ENCODE data around the gene RNF133.
"Not testable (repeated sequence)": the region's sequence is repeated elsewhere in the genome, so short reads cannot be mapped to it uniquely, and the experiment has no call there.

The RNF133 gene

GRCh38 chr7:122689346-122690109, 9.4 kb downstream of the RNF133 start:
- DNase-seq (ENCODE audit: low read depth): no peak

- DNase-seq (ENCODE audit: low read depth): no peak
These were observed 10.4 kb downstream of the RNF133 start for GRCh38 chr7:122688400-122688998.

- no peak for DNase-seq (ENCODE audit: low read depth)
These were observed 12.5 kb downstream of the RNF133 start for GRCh38 chr7:122686360-122686878.

- DNase-seq (ENCODE audit: low read depth): no peak
These were observed 14.4 kb downstream of the RNF133 start for GRCh38 chr7:122684504-122684903.

GRCh38 chr7:122682815-122683550, 15.9 kb downstream of the RNF133 start:
- DNase-seq (ENCODE audit: low read depth): no peak

- DNase-seq (ENCODE audit: low read depth): not testable (repeated sequence)
These were observed 17.7 kb downstream of the RNF133 start for GRCh38 chr7:122681186-122681585.

GRCh38 chr7:122679813-122680212, 19.1 kb downstream of the RNF133 start:
- no peak for DNase-seq (ENCODE audit: low read depth)

- DNase-seq (ENCODE audit: low read depth): not testable (repeated sequence)
These were observed 19.6 kb downstream of the RNF133 start for GRCh38 chr7:122679269-122679709.

GRCh38 chr7:122677149-122677548, 21.8 kb downstream of the RNF133 start:
- DNase-seq (ENCODE audit: low read depth): no peak

GRCh38 chr7:122676466-122676865, 22.5 kb downstream of the RNF133 start:
- DNase-seq (ENCODE audit: low read depth): no peak

GRCh38 chr7:122675621-122676020, 23.3 kb downstream of the RNF133 start:
- DNase-seq (ENCODE audit: low read depth): no peak

- no peak for DNase-seq (ENCODE audit: low read depth)
These were observed 23.9 kb downstream of the RNF133 start for GRCh38 chr7:122675011-122675410.

- no peak for DNase-seq (ENCODE audit: low read depth)
These were observed 24.4 kb downstream of the RNF133 start for GRCh38 chr7:122674502-122674901.

- DNase-seq (ENCODE audit: low read depth): no peak
These were observed 25.0 kb downstream of the RNF133 start for GRCh38 chr7:122673951-122674350.

- DNase-seq (ENCODE audit: low read depth): no peak
These were observed 26.4 kb downstream of the RNF133 start for GRCh38 chr7:122672536-122672935.

- DNase-seq (ENCODE audit: low read depth): no peak
These were observed 35.2 kb downstream of the RNF133 start for GRCh38 chr7:122663733-122664132.

- no peak for DNase-seq (ENCODE audit: low read depth)
These were observed 40.1 kb downstream of the RNF133 start for GRCh38 chr7:122658856-122659255.

GRCh38 chr7:122653685-122654084, 45.2 kb downstream of the RNF133 start:
- DNase-seq (ENCODE audit: low read depth): no peak

- DNase-seq (ENCODE audit: low read depth): no peak
These were observed 46.0 kb downstream of the RNF133 start for GRCh38 chr7:122652876-122653275.

GRCh38 chr7:122651451-122651850, 47.5 kb downstream of the RNF133 start:
- DNase-seq (ENCODE audit: low read depth): no peak

Data from activated T-helper 9 cell treated with anti-CD3 and anti-CD28 coated beads, Interleukin-2, amount 50 U/mL, for 16 hours (primary cell).